NCI-H2081 (cell line): ENCODE measurements around the gene SLC38A11.
A peak's percentile ranks its signal among the peaks of the same experiment; 100 is the strongest.
"Not testable (repeated sequence)": the region's sequence is repeated elsewhere in the genome, so short reads cannot be mapped to it uniquely, and the experiment has no call there.

Experiments used
- DNase-seq, 2 experiments: peaks; one replicate each; lab custom pipeline; 2025; lab: John Stamatoyannopoulos, UW

SLC38A11 gene

DNA sequence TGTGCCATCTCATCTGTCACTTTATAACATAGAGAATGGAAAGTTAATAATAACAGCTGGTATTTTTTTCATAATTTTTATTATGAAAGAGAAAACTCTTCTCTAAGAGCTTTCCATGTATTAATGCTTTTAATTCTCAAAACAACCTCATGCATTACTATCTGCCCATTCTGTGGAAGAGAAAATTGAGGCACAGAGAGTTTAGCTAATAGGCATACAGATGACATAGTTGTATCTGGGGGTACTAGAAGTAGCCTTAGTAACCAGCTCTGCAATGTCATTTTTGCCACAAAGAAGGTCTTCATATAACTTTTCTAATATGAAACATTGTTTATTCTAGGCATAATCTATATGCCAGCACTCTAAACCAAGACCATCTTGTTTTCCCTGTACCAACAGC, 77.4 kb downstream of the SLC38A11 start:
- DNase-seq, result no peak

DNA sequence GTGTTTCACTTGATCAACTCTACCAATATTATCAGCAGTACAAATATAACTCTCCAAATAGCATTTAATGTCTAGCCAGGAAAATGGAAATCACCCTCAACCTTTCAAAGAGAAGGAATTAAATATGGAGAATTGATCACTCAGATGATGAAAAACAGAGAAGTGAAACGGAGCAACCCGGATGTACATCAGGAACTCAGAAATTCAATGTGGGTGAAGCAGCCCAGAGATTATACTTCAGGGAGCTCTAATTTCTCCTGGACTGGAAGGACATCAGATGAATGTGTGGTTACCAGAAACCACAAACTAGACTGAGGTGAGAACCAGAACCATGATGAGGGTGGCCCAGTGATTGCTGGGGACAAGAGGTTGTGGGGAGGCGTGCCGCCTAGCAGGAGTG, 78.2 kb downstream of the SLC38A11 start:
- DNase-seq, result no peak

DNA sequence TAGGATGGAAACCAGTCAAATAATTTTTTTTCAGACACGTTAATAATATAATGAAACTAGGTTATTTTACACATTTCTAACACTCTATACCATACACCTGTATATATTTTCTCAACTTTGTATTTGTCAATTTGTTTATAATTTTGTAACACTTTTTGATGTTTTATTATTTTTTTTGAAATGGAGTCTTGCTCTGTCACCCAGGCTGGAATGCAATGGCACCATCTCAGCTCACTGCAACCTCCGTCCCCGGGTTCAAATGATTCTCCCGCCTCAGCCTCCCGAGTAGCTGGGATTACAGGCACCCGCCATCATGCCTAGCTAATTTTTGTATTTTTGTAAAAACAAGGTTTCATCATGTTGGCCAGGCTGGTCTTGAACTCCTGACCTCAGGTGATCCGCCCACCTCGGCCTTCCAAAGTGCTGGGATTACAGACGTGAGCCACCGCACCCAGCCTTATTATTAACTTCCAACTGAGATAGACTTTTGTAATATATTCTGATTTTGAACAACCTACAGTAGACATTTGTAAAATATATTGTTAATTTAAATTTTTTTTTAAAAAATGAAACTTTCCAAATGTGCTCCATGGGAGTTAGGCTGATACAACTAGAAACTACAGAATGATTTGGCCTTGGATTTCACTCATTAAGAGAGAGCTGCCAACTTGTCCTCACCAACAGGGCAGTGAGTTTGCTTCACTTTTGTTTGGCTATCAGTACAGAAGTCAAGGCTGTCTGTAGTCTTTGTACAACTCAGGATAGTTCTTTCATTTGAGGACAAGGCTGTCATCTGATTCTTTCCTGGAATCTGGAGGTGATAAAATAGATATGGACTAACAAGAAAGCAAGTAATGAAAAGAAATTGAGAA, 79.8 kb downstream of the SLC38A11 start:
- no peak for DNase-seq

DNA sequence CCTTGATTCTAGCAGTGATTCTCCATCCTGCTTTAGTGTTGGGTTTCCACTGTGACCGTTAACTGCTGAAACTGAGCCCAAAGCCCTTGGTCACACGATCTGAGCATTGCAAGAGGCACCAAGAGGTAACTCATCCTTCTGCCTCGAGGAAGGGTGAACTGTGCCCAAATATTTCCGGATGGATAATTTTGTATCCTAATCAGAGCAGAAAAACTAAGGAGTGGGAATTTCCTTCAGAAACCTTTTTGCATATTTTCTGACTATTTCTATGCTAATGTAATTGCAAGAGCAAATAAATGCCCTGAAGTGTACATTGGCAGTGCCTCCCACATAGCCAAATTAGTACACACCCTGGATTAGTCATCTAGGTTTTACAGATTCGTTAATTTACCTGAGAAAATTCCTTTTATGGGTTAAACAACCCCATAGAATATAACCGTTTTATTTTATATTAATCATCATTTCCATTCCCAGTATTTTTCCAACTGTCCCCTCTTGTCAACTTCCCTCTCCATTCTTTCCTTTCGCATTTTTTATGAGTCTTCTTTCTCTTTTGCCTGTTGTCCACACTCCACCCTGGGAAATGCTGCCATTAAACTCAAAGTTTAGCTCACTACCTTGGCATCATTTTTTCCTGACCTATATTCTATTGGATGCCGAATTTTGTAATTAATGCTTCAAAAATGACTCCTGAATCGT, 82.0 kb downstream of the SLC38A11 start:
- DNase-seq, result peak in 1 of 2 experiments; percentile 12

DNA sequence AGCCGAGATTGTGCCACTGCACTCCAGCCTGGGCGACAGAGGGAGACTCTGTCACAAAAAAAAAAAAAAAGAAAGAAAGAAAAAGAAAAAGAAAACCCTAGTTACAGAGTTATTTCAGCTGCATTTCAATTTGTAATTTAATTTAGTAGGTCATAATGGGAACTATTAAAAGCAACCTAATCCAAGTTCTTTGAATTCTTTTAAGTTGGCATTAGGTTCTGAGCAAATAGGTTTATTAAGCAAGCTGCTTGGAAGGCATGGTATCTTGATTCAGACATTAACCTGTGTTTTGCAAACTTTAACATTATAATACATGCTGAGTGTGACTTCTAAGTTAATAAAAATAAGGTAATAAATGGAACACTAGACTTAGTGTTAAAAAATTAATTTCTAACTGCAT, 83.9 kb downstream of the SLC38A11 start:
- no peak for DNase-seq

DNA sequence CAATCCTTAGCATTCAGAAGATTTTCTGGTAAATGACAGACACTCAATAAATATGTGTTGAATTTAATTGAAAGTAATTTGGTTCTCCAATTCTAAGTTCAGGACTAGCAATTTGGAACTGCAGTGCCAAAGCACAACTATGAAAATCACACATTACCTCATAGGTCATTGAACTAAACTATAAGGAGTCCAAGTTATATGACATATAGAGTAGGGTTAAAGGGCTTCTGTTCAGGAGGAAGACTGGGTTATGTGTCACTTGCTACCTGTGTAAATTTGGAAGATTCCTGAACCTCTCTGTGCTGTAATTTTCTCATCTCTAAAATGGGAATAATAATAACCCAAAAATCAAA, 85.9 kb downstream of the SLC38A11 start:
- DNase-seq, result no peak

DNA sequence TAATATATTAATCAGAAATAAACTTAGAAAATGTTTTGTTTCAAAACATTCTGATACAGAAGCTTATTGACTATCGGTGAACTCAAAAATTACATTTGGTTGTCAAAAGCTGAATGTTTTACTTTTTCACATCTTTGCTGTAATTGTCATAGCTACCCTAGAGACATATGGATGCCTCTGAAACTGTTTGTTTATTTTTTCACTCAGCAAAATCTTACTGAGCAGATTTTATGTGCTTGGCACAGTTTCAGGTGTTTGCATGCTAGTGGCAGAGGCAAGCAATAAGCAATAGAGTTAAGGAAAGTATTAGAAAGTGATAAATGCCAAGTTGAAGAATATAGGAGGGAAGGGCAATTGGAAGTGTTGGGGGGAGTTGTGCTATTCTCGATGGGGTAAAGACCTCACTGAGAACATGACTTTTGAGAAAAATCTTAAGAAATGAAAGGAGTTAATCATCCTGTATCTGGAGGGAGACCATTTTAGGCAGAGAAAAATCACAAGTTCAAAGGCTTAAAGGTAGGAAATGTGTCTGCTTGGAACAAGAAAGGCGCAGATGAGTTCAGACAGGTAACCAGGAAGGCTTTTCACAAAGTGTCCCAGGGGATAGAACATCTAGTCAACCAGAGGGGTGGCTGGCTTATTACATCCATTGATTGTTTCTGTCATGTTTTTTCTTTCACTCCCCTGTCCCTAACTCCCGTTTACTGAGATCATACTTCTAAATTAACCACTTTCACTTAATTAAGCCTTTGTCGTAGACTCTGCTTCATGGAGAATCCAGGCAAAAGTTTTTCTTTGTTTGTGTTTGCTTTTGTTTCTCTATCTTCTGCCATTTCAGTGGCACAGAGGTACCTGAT, 86.5 kb downstream of the SLC38A11 start:
- DNase-seq, result no peak

DNA sequence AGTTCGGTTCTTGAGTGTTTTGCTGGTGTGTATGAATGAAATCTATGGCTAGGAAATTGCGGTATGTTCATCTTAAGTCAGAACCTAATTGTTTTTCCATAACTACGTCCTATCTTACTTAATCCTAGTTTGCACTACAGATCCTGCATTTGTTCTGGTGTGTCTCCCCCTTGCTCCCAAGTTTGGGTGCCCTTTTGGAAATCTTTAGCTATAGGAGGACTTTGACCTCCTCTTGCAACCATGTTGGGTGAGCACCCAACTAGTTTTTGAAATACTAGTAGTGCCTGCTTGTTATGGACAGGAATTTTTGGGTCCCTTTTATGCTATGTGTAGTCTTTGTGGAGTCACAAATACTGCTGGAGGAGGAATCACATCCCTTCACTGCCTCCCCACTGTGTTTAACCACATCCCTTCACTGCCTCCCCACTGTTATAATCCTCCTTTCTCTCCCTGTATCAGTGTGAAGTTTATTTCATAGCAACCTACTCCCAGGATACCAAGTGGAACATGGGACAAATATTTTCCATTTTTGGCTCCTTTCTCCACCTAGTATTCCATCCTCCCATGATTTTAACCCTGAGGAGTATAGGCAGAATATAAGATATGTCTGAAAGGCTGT, 87.4 kb downstream of the SLC38A11 start:
- DNase-seq, result no peak

DNA sequence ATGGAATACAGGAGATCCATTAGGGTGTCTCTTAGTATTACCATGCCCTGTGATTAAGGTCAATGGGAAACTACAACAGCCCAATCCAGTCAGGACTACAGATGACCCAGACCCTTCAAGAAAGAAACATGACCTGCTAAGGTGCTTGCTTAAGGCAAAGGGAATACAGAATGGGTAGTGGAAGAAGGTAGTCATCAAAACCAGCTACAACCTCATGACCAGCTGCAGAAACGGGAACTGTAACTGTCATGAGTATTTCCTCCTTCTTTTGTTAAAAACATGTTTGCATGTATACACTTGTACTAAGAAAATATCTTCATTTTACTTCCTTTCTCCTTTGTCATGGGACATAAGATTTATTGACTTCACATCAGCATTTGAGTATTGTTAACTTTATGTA, 88.9 kb downstream of the SLC38A11 start:
- not testable (repeated sequence) for DNase-seq

DNA sequence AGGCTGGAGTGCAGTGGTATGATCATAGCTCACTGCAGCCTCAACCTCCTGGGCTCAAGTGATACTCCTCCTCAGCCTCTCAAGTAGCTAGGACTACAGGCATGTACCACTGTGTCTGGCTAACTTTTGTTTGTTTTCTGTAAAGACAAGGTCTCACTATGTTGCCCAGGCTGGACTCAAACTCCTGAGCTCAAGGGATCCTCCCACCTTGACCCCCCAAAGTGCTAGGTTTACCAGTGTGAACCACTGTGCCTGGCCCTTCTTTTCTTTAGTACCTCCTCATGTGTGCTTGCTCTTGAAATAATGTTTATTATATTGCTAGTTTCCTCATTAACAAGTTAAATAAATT, 94.7 kb downstream of the SLC38A11 start:
- no peak for DNase-seq

DNA sequence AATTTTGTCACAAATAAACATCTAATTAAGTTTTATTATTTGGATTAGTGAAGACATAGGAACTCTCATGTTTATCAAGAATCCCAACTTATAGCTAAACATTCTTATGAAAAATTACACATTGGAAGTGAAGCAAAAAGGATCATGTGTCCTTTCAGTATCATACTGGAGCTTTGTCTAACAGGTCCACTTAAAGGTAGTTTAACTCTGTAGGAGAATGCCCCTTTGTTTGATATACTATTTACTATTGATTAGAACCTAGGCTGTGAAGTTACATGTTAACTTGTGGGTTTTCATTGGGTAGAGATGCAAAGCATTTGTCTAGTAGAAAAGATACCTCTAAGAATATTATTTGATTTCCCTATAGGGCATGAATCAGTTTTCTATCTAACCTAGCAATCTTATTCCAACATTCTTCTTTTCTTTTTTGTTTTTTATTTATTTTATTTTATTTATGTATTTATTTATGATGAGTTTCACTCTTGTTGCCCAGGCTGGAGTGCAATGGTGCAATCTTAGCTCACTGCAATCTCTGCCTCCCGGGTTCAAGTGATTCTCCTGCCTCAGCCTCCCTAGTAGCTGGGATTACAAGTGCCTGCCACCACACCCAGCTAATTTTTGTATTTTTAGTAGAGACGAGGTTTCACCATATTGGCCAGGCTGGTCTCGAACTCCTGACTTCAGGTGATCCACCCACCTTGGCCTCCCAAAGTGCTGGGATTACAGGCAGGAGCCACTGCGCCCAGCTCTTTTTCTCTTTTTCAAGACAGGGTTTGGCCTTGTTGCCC, 95.2 kb downstream of the SLC38A11 start:
- not testable (repeated sequence) for DNase-seq

DNA sequence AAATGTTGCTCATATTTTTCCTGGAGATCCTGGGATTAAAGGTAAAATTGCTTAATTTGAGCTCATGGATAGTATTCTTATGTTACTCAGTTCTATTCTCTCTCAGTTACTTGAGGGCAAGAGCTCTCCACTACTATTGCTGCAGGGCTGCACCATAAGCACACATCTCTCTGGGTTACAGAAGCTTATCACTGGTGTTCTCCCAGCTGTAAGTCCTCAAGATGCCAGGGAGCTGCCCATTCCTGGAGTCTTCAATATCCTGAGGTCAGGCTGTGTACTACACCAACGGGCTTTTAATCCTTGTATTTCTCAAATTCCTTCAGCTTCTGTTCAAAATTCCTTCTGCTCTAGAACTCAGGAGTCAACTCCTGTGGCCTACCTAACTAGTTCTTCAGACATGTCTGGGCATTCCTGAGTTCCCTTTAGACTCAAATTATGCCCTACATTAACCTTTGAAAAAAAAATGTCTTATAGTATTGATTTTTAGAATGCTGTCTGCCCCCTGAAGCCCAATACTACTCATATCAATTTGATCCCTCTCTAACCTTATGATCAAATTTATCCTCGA, 96.0 kb downstream of the SLC38A11 start:
- no peak for DNase-seq

DNA sequence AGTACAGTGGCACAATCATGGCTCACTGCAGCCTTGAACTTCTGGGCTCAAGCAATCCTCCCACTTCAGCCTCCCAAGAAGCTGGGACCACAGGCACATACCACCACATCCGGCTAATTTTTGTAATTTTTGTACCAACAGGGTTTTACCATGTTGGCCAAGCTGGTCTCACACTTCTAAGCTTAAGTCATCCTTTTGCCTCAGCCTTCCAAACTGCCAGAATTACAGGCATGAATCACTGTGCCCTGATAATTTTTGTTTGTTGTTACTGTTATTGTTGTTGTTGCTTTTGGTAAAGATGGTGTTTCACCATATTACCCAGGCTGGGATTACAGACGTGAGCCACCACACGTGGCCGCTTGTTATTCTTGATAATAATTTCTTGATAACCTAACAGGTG, 103.2 kb downstream of the SLC38A11 start:
- no peak for DNase-seq

DNA sequence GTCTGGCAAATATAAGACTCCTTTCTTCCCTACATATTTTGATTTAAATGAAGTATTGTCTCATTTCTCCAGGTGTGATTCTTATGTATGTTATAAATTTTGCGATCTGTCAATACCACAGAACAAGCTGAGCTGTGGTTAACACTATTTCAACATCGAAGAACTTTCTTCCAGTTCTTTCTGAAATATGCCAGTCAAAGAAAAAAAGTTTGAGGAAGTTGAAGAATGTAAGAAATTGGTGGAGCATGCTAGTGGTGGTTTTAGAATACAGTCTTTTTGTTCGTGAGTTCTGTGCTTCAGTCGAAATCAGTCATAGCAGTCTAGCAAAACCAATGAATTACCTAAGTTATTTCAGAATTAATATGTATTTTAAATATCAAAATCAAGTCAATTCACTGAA, 105.1 kb downstream of the SLC38A11 start:
- no peak for DNase-seq

DNA sequence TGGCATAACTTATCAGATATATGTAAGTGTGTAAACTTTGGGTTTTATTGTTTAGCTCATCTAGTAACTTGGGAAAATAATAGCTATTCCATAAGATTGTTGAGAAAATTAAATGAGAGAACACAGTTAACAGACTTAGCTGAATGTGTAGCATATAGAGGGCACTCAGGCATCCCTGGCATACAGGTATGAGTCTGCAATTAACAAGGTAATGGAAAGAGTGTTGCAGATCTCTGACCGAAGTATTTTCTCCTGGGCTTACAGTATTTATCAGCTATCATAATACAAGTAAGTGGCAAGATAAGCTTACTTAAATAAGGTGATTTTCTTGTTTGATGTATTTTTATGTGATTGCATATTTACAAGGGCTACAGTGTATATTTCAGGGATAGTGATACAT, 105.8 kb downstream of the SLC38A11 start:
- DNase-seq, result no peak

DNA sequence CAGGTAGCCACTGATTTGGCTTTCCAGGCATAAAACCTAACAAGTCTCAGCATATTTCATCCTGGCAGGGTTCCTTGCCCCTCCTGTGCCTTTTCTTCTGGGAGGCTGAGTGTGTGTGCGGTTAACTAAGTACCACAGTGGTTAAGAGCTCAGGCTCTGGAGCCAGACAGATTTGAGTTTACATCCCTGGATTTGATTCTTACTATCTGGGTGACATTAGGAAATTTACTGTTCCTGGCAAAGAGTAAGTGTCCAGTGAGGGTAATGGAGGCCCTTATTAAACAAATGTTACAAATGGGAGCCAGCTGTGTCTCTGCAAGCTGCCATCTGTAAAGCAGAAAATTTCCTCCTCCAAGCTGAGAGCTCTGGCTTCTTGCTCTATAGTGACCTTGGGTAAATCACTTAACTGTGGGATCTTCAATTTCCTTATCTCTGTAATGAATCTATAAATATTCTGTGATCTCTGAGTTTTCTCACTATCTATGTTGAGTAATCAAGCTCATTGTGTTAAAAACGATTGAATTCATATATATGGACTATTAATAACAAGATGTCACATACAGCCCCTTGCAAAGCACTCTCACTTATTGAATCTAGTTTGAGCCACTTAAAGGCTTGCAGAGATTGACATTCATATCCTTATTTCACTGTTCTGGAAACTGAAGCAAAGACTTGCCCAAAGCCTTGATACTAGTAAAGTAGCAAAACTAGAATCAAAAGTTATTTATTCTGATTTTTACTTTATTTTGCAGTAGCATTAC, 107.2 kb downstream of the SLC38A11 start:
- peak in 1 of 2 experiments; percentile 43 for DNase-seq

DNA sequence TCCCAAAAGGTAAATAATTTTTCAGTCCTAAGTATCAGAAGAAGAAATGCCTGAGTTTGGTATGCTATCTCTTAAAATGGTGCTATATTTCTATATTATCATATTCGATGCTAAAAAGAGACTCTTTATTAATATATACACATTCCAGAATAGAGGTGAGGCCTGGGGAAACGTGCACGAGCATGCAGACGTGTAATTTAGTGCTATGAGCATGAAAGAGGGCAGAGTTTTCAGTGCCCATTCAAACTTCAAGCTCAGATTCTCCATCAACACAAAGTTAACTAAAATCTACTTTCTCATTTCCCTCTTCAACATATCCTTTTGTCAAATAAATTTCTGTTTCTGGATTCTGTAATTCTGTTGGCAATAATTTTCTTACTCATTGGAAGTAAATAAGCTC, 108.0 kb downstream of the SLC38A11 start:
- no peak for DNase-seq

DNA sequence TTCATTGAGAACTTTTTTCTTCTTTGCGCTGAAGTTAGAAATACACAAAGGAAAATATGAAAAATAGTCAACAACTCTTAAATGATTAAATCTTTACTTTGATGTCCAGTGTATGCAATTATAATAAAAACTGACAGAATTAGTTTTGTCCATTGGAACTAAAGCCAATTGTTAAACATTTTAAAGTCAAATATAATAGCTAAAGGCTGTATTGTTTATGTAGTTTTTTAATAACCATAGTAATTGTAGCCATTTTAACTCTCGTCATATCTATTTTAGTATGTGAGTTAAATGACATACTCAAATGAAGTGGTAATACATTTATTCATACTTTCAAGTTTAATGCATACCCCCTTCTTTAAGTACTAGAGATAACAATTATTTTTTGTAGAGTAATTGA, 109.0 kb downstream of the SLC38A11 start:
- no peak for DNase-seq
